Activated T-helper 1 cell treated with Interleukin-2 at 50 U/mL for 16 hours (primary cell): ENCODE results near the gene ADTRP.

Experiments
- DNase-seq: peaks from one replicate; pipeline ENCODE4 v3.0.0-alpha.2; 2020; ENCODE audit warnings: low read depth

ADTRP gene

DNA sequence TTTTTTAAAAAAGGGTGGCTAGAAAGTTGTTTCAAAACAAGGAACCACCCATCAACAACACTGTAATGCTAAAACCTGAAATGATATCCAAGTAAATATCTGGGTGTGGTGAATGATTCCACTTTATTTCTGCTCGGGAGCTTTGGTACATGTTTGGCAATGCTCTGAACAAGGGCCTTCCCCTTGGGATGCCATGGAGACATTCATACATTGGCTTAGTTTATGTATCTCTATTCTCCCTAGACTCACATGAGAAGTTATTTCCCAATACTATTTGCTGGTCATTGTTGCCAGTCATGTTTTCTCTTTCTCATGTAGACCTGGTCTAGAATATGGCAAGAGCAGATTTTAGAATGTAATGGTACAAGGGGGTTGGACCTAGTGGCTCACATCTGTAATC, 22.9 kb downstream of the ADTRP start:
- DNase-seq = no peak

DNA sequence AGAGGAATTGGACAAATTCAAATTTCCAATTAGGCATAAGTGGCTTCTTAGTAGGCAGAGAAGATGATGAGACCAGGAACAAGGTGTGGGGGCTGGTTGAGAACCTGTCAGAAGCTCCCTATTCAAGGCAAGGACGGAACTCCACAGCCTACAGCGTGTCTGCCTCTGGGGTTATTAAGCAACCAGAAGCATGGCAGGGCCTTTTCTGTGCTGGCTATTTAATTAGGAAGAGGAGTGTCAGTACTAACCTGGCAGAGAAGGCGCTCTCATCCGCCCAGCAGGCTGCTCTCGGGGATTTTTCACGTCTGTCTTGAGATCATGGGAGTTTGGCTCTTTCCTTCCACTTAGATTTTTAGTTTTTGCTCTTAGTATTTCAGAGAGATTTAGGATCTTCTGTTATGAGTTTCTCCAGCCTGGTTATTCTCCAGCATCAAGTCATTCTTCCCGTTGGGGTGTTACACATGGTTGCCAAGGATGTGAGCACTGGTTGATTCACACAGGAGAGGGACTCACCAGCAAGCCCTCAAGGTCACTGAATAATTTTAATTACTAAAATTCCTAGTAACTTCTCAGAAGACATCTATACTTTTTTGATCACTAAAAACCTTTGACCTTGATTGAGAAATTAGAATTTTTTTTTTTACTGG, 23.9 kb downstream of the ADTRP start:
- no peak for DNase-seq

DNA sequence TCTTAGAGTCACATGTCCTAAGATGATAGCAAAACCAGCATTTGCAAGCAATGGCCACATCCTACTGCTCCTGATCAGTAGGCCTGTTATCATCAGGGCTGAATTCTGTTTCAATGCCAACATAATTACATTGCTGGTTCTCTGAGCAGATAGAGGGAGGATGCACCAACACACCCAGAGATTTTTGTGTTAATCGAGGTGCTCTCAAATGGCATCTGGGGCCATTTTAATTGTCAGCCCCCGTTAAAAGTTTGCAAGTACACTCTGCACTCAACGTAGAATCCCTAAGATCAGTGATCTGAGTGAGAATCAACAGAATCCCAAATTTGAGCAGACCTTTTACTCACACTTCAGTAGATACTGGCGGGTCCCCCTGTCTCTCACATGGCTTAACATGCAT, 24.8 kb downstream of the ADTRP start:
- DNase-seq = no peak

DNA sequence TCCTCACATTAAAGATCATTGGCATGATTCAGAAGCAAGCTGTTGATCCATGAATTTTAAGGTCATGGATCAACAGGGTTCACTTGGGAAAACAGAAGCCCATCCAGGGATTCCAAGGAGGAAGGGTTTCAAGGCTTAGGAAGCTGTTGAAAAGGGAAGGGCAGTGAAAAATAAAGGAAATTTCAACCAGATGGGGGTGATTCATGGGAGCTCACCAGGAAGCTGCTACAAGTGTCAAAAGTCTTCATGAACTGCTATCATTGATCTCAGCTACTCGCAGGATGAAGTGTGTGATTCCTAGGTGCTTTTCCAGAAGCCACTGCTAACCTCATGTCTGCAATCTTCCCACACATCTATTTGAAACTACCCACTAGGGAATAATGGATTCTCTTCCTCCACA, 26.2 kb downstream of the ADTRP start:
- DNase-seq = no peak

DNA sequence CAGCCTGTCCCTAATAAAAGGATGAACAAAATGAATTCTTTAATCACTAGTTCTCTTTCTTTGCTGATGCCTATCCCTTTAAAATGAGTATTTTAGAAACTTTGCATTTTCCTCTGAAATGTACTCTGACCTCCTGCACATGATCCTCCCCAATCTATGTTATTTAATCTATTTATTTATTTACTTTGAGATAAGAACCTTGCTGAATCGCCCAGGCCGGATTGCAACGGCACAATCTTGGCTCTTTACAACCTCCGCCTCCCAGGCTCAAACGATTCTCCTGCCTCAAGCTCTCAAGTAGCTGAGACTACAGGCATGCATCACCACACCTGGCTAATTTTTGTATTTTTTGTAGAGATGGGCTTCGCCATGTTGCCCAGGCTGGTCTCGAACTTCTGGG, 27.9 kb downstream of the ADTRP start:
- no peak for DNase-seq

DNA sequence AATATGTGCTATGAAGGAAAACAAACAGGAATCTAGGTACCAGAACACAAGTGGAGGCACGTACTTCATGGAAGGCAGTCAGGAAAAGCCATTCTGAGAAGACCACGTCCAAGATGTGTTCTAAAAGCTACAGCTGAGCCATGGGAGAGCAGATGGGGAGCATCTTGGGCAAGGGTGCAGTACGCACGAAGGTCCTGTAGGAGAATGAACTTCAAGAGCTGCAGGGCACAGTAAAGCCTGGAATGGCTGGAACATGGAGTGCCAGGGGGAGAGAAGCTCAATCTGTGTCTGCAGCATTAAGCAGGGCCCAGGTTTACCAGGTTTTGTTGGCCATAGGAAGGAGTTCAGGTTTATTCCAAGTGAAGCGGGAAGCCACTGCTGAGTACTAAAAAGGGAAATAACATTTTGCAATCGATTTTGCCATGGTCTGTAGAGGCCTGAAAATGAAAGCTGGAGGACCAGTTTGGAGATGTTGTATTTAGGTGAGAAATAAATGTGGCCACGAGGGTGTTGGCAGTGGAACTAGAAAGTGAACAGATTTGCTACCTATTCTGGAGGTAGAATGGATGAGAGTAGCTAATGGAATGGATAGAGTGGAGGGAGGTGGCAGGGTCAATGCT, 29.9 kb downstream of the ADTRP start:
- DNase-seq = no peak

DNA sequence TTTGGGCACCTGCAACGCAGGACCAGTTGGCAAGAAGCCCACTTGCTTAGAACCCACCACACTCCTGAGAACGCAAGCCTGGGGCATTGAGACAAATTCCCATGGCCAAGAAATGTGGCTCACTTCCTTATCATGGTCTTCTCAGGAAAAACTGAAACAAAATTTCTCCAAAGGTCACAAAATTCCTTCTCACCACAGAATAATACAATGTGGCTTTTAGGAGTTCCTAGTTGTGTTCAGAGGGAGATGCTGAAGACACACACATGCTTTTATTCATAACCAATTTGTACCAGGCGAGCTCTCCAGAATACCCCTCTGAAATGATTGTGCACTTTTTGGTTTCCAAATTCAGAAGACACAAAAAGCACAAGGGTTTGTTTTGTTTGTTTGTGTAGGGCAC, 31.6 kb downstream of the ADTRP start:
- DNase-seq = no peak

DNA sequence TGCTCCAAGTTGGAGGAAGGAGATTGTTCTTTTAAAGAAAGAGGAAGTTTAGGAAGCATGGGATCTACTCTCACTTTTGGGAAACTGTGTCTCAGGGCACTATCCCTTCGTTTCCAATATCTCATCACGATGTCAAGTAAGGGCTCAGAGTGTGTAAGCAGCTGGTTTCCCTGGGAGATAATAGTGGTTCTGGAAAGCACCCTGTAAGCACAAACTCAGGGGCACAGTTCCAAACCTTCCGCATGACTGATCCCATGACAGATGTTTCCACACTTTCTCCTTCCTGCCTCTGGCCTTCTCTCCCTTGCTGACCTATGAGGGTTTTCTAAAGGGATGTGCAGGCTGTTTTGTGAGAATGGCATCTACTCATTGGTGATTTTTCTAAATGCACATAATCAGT, 33.9 kb downstream of the ADTRP start:
- no peak for DNase-seq

DNA sequence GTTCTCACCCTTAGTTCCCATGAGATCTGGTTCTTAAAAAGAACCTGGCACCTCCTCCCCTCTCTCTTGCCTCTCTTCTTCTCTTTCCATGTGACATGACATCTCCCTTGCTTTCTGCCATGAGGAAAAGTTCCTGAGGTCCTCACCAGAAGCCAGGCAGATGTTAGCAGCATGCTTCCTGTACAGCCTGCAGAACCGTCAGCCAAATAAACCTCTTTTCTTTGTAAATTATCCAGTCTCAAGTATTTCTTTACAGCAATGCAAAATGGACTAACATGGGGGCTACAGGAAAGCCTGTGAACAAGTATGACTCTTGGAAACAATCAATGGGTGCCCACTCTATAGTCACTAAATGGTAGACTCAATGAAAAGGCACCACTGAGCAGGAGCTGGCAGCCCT, 34.5 kb downstream of the ADTRP start:
- no peak for DNase-seq

DNA sequence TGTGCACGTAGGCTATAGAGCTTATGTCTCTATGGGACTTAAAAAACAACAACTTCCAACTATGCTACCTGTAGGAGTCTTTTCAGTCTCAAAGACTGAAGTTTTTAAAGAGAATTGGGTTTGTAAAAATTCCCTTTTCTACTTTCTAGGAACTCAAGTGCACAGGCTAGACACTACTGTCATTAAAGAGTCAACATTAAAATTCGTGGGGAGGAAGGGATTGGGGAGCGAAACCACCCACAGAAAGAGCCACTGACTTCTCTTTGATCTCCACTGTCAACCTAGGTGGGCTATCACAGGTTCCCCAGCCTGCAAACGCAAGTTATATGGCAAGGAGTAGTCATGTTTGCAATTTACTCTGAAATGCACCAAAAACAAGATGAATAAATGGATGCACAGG, 37.7 kb downstream of the ADTRP start:
- no peak for DNase-seq

DNA sequence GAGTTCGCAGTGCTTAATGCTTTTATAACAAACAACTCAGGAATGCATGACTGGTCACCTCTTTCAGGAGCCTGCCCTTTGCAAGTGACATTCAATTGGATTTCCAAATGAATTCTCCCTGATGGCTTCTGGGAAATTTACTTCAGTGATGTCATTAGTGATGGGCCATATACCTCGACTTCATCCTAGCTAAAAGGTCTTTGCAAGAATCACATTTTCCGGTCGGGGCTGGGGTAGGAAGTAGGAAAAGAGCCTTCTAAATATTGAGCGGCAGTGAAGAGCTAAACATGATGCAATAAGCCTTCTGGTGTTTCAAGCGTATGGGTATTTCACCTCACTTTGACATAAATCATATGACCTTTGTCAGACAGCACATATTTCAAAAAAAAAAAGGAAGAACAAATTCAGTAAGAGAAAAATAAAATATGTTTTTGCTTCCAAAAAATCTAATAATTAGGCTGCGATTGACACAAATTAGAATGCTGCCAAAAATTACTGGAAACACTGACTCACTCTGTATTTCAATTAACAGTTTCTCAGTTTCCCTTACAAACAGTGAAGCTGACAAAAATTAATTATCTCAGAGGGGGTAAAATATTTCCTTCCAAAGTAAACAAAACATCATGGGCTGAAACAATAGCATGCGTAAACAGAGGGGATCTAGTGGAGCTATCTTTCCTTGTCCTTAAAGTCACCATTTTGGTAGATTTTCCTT, 39.8 kb downstream of the ADTRP start:
- DNase-seq = no peak

DNA sequence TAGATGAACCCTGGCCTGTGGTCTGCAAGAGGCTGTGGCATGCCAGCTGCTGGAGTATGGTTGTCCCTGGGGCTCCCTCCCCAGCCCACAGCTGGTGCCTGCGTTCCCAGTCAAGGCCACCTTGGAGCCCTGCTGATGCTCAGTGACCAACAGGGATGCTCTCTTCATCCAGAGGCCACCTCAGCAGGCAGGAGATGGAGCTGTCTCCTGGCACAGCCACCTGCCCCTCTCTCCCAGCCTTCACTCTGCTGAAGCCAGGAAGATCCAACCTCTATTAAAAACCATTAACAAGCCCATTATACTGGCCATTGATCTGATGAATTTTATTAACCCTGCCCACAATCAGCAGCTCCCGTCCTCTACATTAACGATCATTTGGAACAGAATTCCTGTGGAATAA, 40.4 kb downstream of the ADTRP start:
- no peak for DNase-seq

DNA sequence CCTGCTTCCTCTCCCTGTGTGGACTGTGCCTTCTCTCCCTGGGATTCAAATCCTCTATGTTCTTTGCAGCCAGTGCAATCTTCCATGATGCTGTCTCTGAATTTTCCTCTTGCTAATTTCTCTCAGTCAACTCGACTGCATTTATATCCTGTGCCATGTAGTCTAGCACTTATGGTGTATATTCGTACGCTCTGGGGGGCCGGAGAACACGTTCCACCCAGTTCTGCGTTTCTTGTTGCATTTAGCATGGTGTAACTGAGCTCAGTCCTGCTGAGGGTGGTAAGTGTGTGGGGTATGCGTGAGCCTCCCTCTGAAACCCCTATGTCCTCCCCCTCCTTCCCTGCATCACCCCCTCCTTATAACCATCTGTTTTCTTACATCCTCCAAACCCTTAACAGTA, 42.0 kb downstream of the ADTRP start:
- no peak for DNase-seq

DNA sequence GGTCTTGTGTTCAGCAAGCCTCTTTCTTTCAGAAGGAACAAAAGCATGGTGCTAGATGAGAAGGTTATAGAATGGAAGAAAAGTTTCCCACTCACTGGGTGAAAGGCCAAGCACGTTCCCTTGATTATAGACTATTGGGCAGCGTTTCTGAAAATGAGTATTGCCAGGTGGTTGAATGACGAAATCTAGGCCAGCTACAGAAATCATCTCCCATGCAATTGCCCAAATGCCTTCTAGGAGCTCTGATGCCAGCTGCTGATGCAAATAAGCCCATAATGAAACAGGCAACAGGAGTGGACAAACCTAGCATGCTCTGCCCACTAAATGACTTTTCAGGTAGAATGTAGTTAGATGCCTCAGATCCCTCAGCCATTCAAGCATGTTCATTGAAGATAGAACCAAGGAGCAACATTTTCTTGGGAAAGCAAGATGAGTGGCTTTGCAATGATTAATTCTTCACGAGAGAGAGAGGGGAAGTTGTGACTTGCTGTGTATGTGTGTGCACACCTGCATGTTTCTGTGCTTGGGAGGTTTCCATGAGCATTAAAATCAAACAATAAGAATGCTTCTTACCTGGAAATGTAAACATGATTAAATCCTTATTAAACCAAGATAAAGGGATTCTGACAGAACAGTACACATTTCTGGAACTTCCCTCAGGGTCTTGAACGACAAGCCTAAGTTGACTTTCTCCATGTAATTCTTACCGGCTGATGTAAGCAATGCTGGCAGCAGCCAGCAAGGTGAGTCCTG, 43.6 kb downstream of the ADTRP start:
- no peak for DNase-seq

DNA sequence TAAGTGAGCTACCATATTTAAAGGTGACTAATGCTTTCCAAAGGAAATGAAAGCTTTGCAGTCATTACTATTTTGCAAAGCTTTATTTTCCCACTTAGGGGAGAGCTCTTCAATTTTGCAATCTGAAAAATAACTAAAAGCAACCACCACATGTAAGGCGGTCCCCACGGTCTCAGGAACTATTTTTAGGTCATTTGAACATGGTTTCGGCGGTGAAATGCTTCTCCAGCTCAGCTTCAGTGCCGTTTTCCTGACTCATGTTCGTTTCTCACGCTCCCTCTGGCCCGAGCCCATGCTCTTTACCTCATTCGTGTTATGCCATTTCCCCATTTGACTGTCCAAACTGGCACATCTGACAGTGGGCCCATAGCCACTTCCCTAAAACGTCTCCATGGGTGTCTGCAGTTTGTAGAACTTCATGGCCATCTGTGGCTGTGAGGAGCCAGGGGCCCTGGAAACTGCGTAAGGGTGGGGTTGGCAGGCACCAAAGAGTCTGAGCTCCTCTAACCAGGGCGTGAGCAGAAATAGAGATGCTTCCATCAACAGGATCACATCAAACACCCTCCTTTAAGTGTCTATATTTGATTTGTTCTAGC, 46.5 kb downstream of the ADTRP start:
- no peak for DNase-seq

DNA sequence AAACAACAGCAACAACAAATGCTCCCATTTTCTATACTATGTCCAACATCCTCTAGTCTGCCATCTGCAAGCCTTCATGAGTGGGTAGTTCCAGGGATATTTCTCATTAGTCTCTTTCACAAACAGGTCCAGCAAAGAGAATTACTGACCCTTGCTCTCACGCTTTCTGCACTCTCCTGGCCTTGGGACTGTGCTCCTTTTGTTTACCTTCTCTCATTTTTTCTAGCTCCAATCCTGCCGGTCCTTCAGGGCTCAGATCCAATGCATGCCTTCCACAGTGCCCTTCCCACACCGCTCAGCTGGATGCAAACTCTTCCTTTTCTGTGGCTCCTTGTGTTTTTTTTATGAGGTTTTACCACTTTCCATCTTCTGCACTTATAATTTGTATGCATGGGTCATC, 47.2 kb downstream of the ADTRP start:
- DNase-seq = no peak

DNA sequence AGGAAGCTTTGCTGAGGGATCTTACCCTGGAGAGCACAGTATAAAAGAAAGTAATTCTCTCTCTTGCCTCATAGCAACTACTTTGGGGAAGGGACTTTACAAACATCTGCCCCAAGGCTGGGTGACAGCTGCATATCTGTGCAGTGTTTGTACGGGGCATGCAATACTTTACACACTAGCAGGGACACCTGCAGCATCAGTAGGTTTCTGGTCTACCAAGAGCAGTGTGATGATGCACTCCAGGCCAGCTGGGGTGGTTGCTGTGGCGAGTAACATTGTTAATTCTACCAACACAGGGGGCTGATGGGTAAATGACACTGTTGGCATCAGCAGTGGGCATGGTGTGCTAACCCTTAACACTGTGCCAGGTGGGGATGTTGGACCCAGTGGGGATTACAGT, 48.0 kb downstream of the ADTRP start:
- no peak for DNase-seq

DNA sequence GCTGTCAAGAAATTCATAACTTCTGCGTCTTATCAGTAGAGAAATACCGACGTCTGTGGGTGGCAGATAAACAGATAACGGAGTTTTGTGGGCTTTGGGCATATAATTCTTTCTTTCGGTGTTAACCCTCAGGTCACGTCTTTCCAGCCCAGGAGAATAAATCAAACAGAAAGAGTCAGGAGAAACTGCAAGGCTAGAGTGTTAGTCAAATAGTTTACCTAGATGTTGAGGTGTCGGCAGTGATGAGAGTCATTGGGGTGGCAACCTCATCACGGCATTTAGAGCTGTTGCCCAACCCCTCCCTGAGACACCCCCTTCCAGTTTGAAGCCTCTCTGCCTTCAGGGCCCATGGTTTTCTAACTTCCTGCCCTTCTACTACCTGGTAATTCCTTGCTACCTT, 49.5 kb downstream of the ADTRP start:
- no peak for DNase-seq

DNA sequence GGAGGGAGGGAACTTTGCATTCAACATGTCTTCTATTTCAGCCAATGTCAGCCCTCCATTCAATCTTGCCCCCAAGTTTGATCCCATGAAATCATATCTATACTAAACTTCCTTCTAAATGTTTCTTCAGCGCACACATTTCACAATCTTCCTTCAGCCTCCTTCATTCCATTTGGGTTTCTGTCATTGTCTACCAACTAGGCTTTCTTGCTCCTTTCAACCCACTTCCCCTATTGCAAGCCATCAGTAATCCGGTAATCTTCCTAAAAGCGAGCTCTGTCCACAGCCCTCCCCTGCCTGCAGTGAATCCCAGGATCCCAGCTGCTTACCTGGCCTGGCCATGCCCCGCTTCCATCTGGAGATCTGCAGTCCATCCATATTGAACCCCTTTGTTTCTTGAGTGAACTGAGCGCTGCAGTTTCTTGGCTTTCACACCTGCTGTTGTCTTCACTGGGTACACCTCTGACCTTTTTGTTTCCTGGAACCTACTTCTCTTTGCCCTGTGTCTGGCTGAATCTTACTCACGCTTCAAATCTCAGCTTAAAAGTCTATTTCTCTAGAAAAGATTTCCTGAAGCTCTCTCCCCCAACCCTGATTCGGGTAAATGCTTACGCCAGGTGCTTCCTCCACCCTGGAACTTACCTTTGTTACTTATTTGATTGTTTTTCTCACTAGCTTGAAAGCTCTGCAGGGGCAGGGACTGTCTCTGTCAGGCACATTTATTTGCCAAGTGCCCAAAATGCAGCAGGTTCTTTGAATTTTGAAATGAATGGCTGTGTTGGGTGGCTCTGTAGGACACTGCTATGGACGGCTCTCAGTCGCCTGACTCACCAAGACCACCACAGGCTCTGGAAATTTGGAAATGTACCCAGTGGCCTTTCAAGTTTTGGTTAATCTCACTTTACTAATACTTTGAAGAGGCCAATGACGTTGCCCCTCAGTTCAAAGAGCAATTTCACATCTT, 50.3 kb downstream of the ADTRP start:
- DNase-seq = no peak

DNA sequence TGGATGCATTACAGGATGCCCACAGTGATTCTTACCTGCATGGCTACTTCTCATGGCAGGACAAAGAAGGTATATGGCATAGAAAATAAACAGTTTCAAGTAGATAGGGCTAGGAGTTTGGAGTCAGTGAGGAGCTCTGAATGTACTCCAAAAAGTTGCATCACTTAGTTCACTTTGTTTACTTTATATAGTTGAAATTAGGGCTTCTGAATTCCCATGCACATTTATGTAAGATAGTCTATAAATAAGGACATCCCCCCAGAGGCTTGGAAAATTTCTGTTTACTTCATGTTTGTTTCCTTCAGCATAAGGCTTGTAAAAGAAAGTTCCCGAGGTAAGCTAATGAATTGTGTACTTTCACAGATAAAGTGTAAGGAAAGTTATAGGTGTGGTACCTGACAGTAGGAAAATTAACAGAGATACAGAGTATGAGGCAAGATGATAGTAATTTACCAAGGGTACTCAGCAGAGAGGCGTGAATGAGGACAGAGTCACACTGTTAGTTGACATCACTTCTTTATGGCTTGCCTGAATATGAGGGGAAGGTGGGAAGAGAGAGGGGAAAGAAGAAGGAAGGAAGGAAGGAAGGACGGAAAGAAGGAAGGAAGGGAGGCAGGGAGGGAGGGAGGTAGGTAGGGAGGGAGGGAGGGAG, 51.1 kb downstream of the ADTRP start:
- no peak for DNase-seq

DNA sequence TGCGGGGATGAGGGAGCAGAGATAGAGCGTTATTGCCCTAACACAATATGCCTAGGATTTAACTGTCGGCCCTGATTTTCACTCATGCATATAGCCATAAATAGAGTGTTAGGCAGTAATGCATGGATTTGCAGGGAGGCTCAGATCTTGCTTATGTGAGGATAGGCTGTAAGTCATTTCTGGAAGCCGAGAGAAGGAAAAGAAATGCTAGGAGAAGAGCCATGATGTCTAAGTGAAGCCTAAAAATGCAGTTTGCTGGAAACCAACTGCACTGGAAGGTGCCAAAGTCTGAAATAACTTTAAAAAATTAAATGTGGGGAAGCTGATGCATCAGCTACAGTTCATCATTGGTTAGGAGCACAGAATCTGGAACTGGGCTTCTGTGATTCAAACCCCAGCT, 54.3 kb downstream of the ADTRP start:
- no peak for DNase-seq
